GM12872 (cell line): ENCODE data around the gene OR6F1.

Source experiments
- TF ChIP-seq, protein P1 (sequence below): IDR thresholded peaks from 3 replicates; pipeline ENCODE4 v1.5.1; 2011; ENCODE audit warnings: low read depth, mild to moderate bottlenecking, low read length, moderate library complexity; ENCODE audit not compliant: insufficient read depth

OR6F1 gene

GRCh38 chr1:247738315-247738714, 21.9 kb upstream of the OR6F1 start, which contains the start of gene OR14K1:
OR14K1 (plus strand) TSS chr1:247738615; CDS start chr1:247738615, 0 bp downstream.
- TF ChIP-seq, protein P1, sequence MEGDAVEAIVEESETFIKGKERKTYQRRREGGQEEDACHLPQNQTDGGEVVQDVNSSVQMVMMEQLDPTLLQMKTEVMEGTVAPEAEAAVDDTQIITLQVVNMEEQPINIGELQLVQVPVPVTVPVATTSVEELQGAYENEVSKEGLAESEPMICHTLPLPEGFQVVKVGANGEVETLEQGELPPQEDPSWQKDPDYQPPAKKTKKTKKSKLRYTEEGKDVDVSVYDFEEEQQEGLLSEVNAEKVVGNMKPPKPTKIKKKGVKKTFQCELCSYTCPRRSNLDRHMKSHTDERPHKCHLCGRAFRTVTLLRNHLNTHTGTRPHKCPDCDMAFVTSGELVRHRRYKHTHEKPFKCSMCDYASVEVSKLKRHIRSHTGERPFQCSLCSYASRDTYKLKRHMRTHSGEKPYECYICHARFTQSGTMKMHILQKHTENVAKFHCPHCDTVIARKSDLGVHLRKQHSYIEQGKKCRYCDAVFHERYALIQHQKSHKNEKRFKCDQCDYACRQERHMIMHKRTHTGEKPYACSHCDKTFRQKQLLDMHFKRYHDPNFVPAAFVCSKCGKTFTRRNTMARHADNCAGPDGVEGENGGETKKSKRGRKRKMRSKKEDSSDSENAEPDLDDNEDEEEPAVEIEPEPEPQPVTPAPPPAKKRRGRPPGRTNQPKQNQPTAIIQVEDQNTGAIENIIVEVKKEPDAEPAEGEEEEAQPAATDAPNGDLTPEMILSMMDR: no peak

- TF ChIP-seq, protein P1: no peak
Measured at GRCh38 chr1:247721222-247721621, 4.8 kb upstream of the OR6F1 start.

DNA sequence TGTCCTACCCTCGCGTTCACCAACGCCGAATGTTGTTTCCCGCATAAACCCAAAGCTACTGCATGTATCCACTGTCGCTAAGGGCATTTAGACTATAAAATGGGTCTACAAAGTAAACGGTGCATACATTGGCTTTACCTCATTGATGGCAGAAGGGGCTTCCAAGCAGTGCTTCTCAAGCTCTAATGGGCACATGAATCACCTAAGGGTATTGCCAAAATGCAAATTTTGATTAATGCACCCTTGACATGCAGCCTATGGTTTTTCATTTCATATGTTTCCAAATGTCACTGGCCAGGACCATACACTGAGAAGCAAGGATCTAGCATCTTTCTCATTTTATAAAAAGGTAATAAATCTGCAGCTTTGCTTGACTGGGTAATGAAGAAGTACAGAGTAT, 2.7 kb downstream of the OR6F1 start:
- TF ChIP-seq, protein P1: no peak

- TF ChIP-seq, protein P1: no peak
Measured at GRCh38 chr1:247701338-247701737, 15.1 kb downstream of the OR6F1 start.

GRCh38 chr1:247681288-247681897, 35.1 kb downstream of the OR6F1 start:
- TF ChIP-seq, protein P1: peak; percentile 88

DNA sequence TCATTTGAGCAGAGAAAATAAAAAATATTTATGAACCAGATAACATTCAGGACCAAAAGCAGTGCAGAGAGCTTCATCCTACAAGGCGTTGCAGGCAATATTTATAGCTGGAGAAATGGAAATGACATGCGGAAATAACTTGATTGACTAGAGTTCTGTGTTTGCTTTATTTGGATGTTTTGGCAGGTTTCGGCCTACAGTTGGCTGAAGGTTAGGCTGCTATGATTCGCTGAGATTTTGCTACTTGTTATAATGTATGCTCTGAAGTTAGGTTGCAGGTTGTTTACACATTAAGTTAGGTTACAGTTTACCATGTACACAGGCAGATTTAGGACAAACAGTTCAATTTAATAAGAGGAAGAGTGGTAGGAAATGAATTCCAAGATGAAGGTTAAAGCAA, 36.3 kb downstream of the OR6F1 start:
- TF ChIP-seq, protein P1: no peak

DNA sequence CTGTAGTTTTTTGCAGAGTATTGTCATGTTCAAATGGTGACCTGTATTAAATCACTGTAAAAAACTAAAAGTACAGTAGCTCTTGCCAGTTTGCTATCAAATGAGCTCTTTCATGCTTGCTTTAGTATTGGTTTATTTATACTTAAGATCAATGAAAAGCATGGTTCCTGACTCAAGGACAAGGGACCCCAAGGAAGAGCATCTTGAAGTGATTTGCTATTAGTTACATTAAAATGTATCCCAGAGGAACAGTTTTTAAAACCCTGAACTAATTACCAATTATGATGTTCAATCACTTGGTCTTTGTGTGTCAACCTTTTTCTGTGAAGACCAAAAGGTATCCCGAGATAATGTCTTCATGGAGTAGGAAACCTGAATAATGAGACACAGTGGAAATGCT, 36.8 kb downstream of the OR6F1 start, which contains the start of gene OR13G1:
Gene OR13G1, minus strand, starts transcription at position 101 of the 400 bp plus-strand sequence. CDS start 6,698 bp downstream, outside the sequence.
- TF ChIP-seq, protein P1: no peak
